LNCaP clone FGC (cell line): ENCODE results near the gene JMJD8.
A peak's percentile ranks its signal among the peaks of the same experiment; 100 is the strongest.

Experiments used
- DNase-seq: peaks from one replicate; pipeline ENCODE4 v3.0.0-alpha.2; 2011; ENCODE audit warnings: low read depth
- H3K4me3 ChIP-seq: 2 replicates; pipeline ENCODE4 v1.5.1; 2011; ENCODE audit warnings: mild to moderate bottlenecking, low read depth, low read length, control low read depth
- CTCF ChIP-seq: IDR thresholded peaks from 2 replicates; pipeline ENCODE4 v1.5.1; 2012; ENCODE audit warnings: mild to moderate bottlenecking; ENCODE audit not compliant: control insufficient read depth, insufficient read depth; ENCODE audit errors: extremely low read depth

Gene JMJD8

GRCh38 chr16:684071-684794 is at the start of gene JMJD8:
Gene JMJD8 (minus strand): TSS chr16:684334. CDS start chr16:684319, 15 bp downstream.
- no peak for TF ChIP-seq CTCF
- peak; percentile 83 for DNase-seq

GRCh38 chr16:733382-734207 is 49.5 kb upstream of the JMJD8 start:
- TF ChIP-seq CTCF: no peak
- no peak for DNase-seq
- no peak overlapping the region for H3K4me3 ChIP-seq

More at GRCh38 chr16:684071-684794, at the start of gene JMJD8:
- peak within 1 kb of the TSS; percentile 72 for H3K4me3 ChIP-seq

- TF ChIP-seq CTCF: no peak
- DNase-seq: no peak
- no peak overlapping the region for H3K4me3 ChIP-seq
Measured at GRCh38 chr16:732936-733335, 48.8 kb upstream of the JMJD8 start.

- DNase-seq: no peak
- no peak overlapping the region for H3K4me3 ChIP-seq
- no peak for TF ChIP-seq CTCF
Measured at GRCh38 chr16:732332-732731, 48.2 kb upstream of the JMJD8 start.

- TF ChIP-seq CTCF: no peak
- DNase-seq: no peak
- no peak overlapping the region for H3K4me3 ChIP-seq
Measured at GRCh38 chr16:730666-731509, 46.8 kb upstream of the JMJD8 start.

GRCh38 chr16:729768-730665 is 45.9 kb upstream of the JMJD8 start:
- no peak for TF ChIP-seq CTCF
- H3K4me3 ChIP-seq: no peak overlapping the region
- no peak for DNase-seq
